GM19351 (cell line): Measurements from ENCODE around the gene SH2D7.
A peak's percentile ranks its signal among the peaks of the same experiment; 100 is the strongest.

Experiments
- ATAC-seq: cut with Tn5 transposase; IDR thresholded peaks from one replicate; pipeline ENCODE4 v1.9.1; 2021; ENCODE audit warnings: mild to moderate bottlenecking, moderate library complexity; ENCODE audit not compliant: unreplicated experiment

SH2D7 gene

GRCh38 chr15:78101423-78102105, 9.2 kb downstream of the SH2D7 start:
- no peak for ATAC-seq

- no peak for ATAC-seq
Observed at GRCh38 chr15:78102211-78102610, 9.8 kb downstream of the SH2D7 start.

GRCh38 chr15:78102741-78103140, 10.4 kb downstream of the SH2D7 start:
- ATAC-seq = no peak

- peak; percentile 80 for ATAC-seq
Observed at GRCh38 chr15:78103406-78104118, 11.2 kb downstream of the SH2D7 start.

- no peak for ATAC-seq
Observed at GRCh38 chr15:78104119-78104479, 11.7 kb downstream of the SH2D7 start.

GRCh38 chr15:78104566-78105475, 12.5 kb downstream of the SH2D7 start:
- ATAC-seq = no peak

GRCh38 chr15:78105476-78106241, 13.3 kb downstream of the SH2D7 start:
- ATAC-seq = no peak

GRCh38 chr15:78107471-78107870, 15.1 kb downstream of the SH2D7 start:
- ATAC-seq = no peak

GRCh38 chr15:78108300-78109084, 16.1 kb downstream of the SH2D7 start:
- ATAC-seq = peak; percentile 44

GRCh38 chr15:78109156-78109555, 16.8 kb downstream of the SH2D7 start:
- ATAC-seq = no peak

- ATAC-seq = no peak
Observed at GRCh38 chr15:78110096-78110495, 17.7 kb downstream of the SH2D7 start.

- no peak for ATAC-seq
Observed at GRCh38 chr15:78110916-78111475, 18.6 kb downstream of the SH2D7 start.

GRCh38 chr15:78111788-78112187, 19.4 kb downstream of the SH2D7 start:
- ATAC-seq = no peak

- ATAC-seq = no peak
Observed at GRCh38 chr15:78112551-78112950, 20.2 kb downstream of the SH2D7 start.

- no peak for ATAC-seq
Observed at GRCh38 chr15:78120523-78120922, 28.2 kb downstream of the SH2D7 start.

- no peak for ATAC-seq
Observed at GRCh38 chr15:78125267-78125666, 32.9 kb downstream of the SH2D7 start.

GRCh38 chr15:78127882-78128281, 35.5 kb downstream of the SH2D7 start:
- ATAC-seq = no peak

GRCh38 chr15:78129077-78129750, 36.9 kb downstream of the SH2D7 start:
- no peak for ATAC-seq

GRCh38 chr15:78129751-78130287, 37.5 kb downstream of the SH2D7 start:
- ATAC-seq = no peak
